Inflammatory macrophage treated with lipopolysaccharide for 4 hours (primary cell): ENCODE data around the gene PARS2.

Experiments used
- DNase-seq: peaks from one replicate; pipeline ENCODE4 v3.0.0-alpha.2; 2020

Gene PARS2

DNA sequence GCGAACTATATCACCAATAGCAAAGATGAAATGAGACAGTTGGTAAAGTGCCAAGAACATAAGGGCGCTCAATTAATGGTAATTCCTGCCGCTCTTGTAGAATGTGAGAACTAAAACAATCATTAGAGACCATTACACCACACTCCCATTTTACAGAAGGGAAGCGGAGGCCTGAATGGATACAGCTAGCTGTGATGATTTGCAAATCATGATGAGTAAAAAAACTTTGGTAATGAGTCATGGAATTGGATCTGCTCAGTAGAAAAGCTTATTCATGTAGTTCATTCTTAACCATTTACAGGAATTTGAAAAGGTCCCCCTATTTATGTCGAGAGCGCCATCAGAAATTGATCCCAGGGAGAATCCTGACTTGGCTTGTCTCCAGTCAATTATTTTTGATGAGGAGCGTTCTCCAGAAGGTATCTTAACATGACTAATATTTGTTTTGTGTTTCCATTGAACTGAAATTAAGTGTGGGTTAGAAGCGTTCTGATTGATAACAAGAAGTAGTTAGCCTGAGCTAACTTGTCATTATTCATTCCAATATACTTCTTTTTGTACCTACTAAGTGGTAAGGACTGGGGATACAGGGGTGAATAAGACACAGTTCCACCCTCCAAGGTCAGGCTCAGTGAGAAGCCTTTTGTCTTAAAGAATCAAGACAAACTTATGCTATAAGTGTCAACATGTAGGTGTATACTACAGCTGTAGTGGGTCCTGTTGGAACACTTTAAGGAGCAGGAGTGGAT is 47.9 kb downstream of the PARS2 start:
- DNase-seq = peak; percentile 58

GRCh38 chr1:54715493-54716298 is 48.6 kb downstream of the PARS2 start, which contains the start of gene TTC4:
TTC4 (plus strand) TSS chr1:54715861; CDS start chr1:54715909, 48 bp downstream.
- DNase-seq = peak; percentile 84

DNA sequence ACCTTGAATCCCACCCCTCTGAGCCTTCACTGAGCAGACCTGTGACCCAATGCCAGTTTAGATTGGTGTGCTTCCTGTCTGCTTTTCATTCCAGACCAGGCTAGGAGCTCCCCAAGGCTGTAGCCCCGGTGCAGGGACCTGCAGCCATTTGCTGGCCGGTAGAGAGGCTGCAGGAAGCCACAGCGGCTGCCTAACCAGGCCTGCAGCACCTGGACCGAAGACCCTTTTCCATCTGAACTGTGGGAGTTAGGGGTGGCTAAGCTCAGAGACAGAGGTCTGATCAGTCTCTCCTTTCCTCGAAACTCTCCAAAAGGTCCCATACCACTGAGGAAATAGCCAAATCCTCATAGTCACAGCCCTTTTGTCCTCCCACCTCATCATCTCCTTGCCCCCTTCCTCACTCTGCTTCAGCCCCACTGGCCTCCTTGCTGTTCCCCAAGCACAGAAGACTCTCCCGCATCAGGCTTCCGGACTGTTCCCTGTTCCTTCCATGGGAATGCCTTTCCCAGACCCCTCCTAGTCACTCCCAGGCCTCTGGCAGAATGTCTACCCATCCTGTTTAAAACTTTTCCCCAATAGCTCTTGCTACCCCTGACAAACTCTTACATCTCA is 49.3 kb downstream of the PARS2 start:
- DNase-seq = no peak

- DNase-seq = no peak
These were observed 52.8 kb downstream of the PARS2 start for GRCh38 chr1:54711536-54711935.

DNA sequence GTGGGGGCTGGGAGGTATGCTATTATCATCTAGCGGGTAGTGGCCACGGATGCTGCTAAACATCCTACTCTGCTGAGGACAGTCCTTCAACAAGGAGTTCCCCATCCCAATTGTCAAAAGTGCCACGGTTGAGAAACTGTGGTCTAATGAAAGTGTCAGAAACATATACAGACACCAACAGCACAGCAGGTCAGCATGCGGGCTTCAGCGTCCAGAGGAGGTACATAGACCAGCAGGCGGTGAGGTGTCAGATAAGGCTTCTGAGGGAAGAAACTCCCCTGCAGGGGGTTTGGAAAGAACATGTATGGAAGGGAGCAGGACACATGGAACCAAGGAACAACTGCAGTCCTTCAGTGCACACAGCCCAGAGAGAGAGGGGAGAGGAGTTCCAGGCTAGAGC is 53.5 kb downstream of the PARS2 start:
- DNase-seq = no peak

- DNase-seq = no peak
These were observed 53.9 kb downstream of the PARS2 start for GRCh38 chr1:54710434-54710833.

GRCh38 chr1:54709547-54710292 is 54.6 kb downstream of the PARS2 start:
- no peak for DNase-seq

DNA sequence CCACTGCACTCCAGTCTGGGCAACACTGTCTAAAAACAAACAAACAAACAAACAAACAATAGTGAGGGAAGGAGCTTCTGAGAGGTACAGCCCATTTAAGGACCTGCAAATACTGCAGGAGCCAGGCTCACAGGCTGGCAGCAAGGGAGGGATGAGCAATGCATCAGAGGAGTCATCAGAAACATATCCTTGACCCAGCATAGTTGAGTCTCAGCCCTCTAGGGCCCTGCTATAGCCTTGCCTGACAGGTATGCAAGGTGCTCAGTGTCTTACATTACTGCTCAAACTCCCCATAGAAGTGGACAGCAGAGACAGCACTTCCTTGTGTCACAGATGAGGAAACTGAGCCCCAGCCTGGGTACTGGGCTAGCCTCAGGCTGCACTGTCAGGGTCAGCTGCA is 55.9 kb downstream of the PARS2 start:
- DNase-seq = no peak
